Glomerular visceral epithelial cell (primary cell): ENCODE data around the gene MMP17.
"Not testable (repeated sequence)": the region's sequence is repeated elsewhere in the genome, so short reads cannot be mapped to it uniquely, and the experiment has no call there.

Experiments used
- DNase-seq: peaks from one replicate; pipeline ENCODE4 v3.0.0-alpha.2; 2016; ENCODE audit errors: extremely low spot score

MMP17 gene

GRCh38 chr12:131800594-131801135 lies 27.5 kb upstream of the MMP17 start:
- DNase-seq = no peak

GRCh38 chr12:131801254-131801866 lies 26.8 kb upstream of the MMP17 start:
- DNase-seq = no peak

- no peak for DNase-seq
Measured at GRCh38 chr12:131803961-131804521, 24.2 kb upstream of the MMP17 start.

GRCh38 chr12:131805421-131805820 lies 22.8 kb upstream of the MMP17 start:
- no peak for DNase-seq

GRCh38 chr12:131806674-131807073 lies 21.5 kb upstream of the MMP17 start:
- DNase-seq = no peak

- no peak for DNase-seq
Measured at GRCh38 chr12:131808744-131809371, 19.3 kb upstream of the MMP17 start.

- DNase-seq = not testable (repeated sequence)
Measured at GRCh38 chr12:131809476-131810254, 18.5 kb upstream of the MMP17 start.

- DNase-seq = no peak
Measured at GRCh38 chr12:131810726-131811125, 17.5 kb upstream of the MMP17 start.

GRCh38 chr12:131815131-131815530 lies 13.1 kb upstream of the MMP17 start:
- DNase-seq = no peak

GRCh38 chr12:131816495-131816894 lies 11.7 kb upstream of the MMP17 start:
- no peak for DNase-seq

GRCh38 chr12:131817241-131817640 lies 11.0 kb upstream of the MMP17 start:
- DNase-seq = no peak

- no peak for DNase-seq
Measured at GRCh38 chr12:131818821-131819585, 9.2 kb upstream of the MMP17 start.

GRCh38 chr12:131824450-131824849 lies 3.7 kb upstream of the MMP17 start:
- no peak for DNase-seq

GRCh38 chr12:131825146-131825892 lies 2.9 kb upstream of the MMP17 start:
- no peak for DNase-seq

GRCh38 chr12:131826097-131826928 lies 1.9 kb upstream of the MMP17 start:
- DNase-seq = no peak

GRCh38 chr12:131828671-131829355 lies 620 bp downstream of the MMP17 start:
- DNase-seq = no peak

GRCh38 chr12:131829356-131829747 lies 1.2 kb downstream of the MMP17 start:
- DNase-seq = no peak

GRCh38 chr12:131829791-131830334 lies 1.7 kb downstream of the MMP17 start:
- DNase-seq = no peak

- DNase-seq = peak; percentile 64
Measured at GRCh38 chr12:131830335-131830913, 2.2 kb downstream of the MMP17 start.
